IMR-90 (cell line): Measurements from ENCODE around the gene TEX2. TPM values are rescaled to one million over a fixed set of nuclear protein-coding genes. Genes with fewer than 3 reads are reported as not detected.

Experiments
- ATAC-seq: fragments of 200-7000 bp; cut with Tn5 transposase; 2 replicates; pipeline ENCODE4 v1.9.1; 2020; ENCODE audit warnings: low read depth, mild to moderate bottlenecking, moderate library complexity
- BruUV-seq: library from RNA; stranded (reverse); fragments of 400-500 nt; replicated peaks from 2 replicates; lab custom pipeline; 2021; lab: Mats Ljungman, UMichigan
- CTCF ChIA-PET: fragments of 300-600 bp; formaldehyde crosslinking; extraction: SDS; loops from one replicate; lab custom pipeline; 2021; ENCODE audit warnings: antibody characterized with exemption; lab: Yijun Ruan, JAX
- POLR2A ChIA-PET: fragments of 300-600 bp; sonication (Branson Sonifier 250); formaldehyde crosslinking; loops from one replicate; lab custom pipeline; 2022; ENCODE audit warnings: antibody characterized with exemption; ENCODE audit not compliant: unreplicated experiment; lab: Charles Lee
- DNase-seq: peaks from one replicate; pipeline ENCODE4 v3.0.0; 2013
- H2AFZ ChIP-seq: replicated peaks from 2 replicates; pipeline ENCODE3; 2013; ENCODE audit warnings: low read length, mild to moderate bottlenecking; ENCODE audit not compliant: poor library complexity
- H2AK5ac ChIP-seq: 2 replicates; pipeline ENCODE4 v1.6.1; 2013; ENCODE audit warnings: low read depth, low read length, inconsistent platforms
- H2AK9ac ChIP-seq: replicated peaks from 2 replicates; pipeline ENCODE3; 2013; ENCODE audit warnings: mild to moderate bottlenecking, low read depth, low read length, moderate library complexity; ENCODE audit not compliant: poor library complexity
- H2BK120ac ChIP-seq: 2 replicates; pipeline ENCODE4 v1.6.1; 2013; ENCODE audit warnings: low read depth, low read length, inconsistent platforms
- H2BK15ac ChIP-seq: 3 replicates; pipeline ENCODE4 v1.6.1; 2013; ENCODE audit warnings: low read depth, low read length, inconsistent platforms
- H2BK20ac ChIP-seq: 2 replicates; pipeline ENCODE4 v1.6.1; 2013; ENCODE audit warnings: low read depth, mild to moderate bottlenecking, inconsistent platforms, low read length, moderate library complexity
- H2BK5ac ChIP-seq: 2 replicates; pipeline ENCODE4 v1.6.1; 2013; ENCODE audit warnings: mild to moderate bottlenecking, low read depth, low read length, inconsistent platforms; ENCODE audit not compliant: poor library complexity, severe bottlenecking
- H3K14ac ChIP-seq: replicated peaks from 2 replicates; pipeline ENCODE4 v1.6.1; 2013; ENCODE audit warnings: low read depth, low read length, inconsistent platforms
- H3K18ac ChIP-seq: 2 replicates; pipeline ENCODE4 v1.6.1; 2013; ENCODE audit warnings: low read depth, low read length, control low read depth
- H3K23ac ChIP-seq: 2 replicates; pipeline ENCODE4 v1.6.1; 2013; ENCODE audit warnings: low read depth, low read length, inconsistent platforms
- H3K27ac ChIP-seq: 2 replicates; pipeline ENCODE4 v1.5.1; 2013; ENCODE audit warnings: mild to moderate bottlenecking, control low read depth, low read length; ENCODE audit not compliant: insufficient read depth
- H3K27me3 ChIP-seq: 2 replicates; pipeline ENCODE4 v1.6.1; 2013; ENCODE audit warnings: low read length; ENCODE audit not compliant: control insufficient read depth, insufficient read depth
- H3K36me3 ChIP-seq: 2 replicates; pipeline ENCODE4 v1.6.1; 2013; ENCODE audit warnings: low read length, mixed read lengths; ENCODE audit not compliant: control insufficient read depth, insufficient read depth
- H3K4ac ChIP-seq: 2 replicates; pipeline ENCODE4 v1.6.1; 2013; ENCODE audit warnings: low read depth, low read length, inconsistent platforms
- H3K4me1 ChIP-seq: 2 replicates; pipeline ENCODE4 v1.6.1; 2013; ENCODE audit warnings: low read length, mixed read lengths; ENCODE audit not compliant: control insufficient read depth, insufficient read depth
- H3K4me2 ChIP-seq: 2 replicates; pipeline ENCODE4 v1.6.1; 2013; ENCODE audit warnings: low read depth, mild to moderate bottlenecking, control low read depth, low read length, moderate library complexity
- H3K4me3 ChIP-seq: 2 replicates; pipeline ENCODE4 v1.5.1; 2013; ENCODE audit warnings: low read depth, mild to moderate bottlenecking, control low read depth, low read length, moderate library complexity; ENCODE audit not compliant: insufficient read depth
- H3K56ac ChIP-seq: 2 replicates; pipeline ENCODE4 v1.6.1; 2013; ENCODE audit warnings: low read length, inconsistent platforms; ENCODE audit not compliant: insufficient read depth; ENCODE audit errors: extremely low read depth
- H3K79me1 ChIP-seq, 2 experiments: 2 replicates each; pipeline ENCODE4 v1.6.1; 2013; ENCODE audit warnings: low read length in 2 of 2, inconsistent platforms in 1 of 2, low read depth in 1 of 2
- H3K9ac ChIP-seq: 2 replicates; pipeline ENCODE4 v1.6.1; 2013; ENCODE audit warnings: low read depth, low read length, control low read depth
- H3K9me1 ChIP-seq: 2 replicates; pipeline ENCODE4 v1.6.1; 2013; ENCODE audit warnings: low read length, inconsistent platforms; ENCODE audit not compliant: insufficient read depth
- H3K9me3 ChIP-seq: 2 replicates; pipeline ENCODE4 v1.6.1; 2013; ENCODE audit warnings: low read length; ENCODE audit not compliant: control insufficient read depth, insufficient read depth
- H4K20me1 ChIP-seq: 2 replicates; pipeline ENCODE4 v1.6.1; 2013; ENCODE audit warnings: low read length, inconsistent platforms; ENCODE audit not compliant: insufficient read depth
- H4K5ac ChIP-seq: 2 replicates; pipeline ENCODE4 v1.6.1; 2013; ENCODE audit warnings: mild to moderate bottlenecking, low read depth, low read length, control low read depth
- H4K8ac ChIP-seq, 2 experiments: 2 replicates each; pipeline ENCODE4 v1.6.1; 2013; ENCODE audit warnings: low read depth in 2 of 2, low read length in 2 of 2, control low read depth in 1 of 2, inconsistent platforms in 1 of 2
- H4K91ac ChIP-seq: 2 replicates; pipeline ENCODE4 v1.6.1; 2013; ENCODE audit warnings: low read depth, low read length, inconsistent platforms; ENCODE audit not compliant: insufficient read depth
- BHLHE40 ChIP-seq: fragments of 150-350 bp; IDR thresholded peaks from 2 replicates; pipeline ENCODE4 v1.6.1; 2016; ENCODE audit warnings: mild to moderate bottlenecking, low read depth, low read length
- CEBPB ChIP-seq: IDR thresholded peaks from 2 replicates; pipeline ENCODE4 v1.6.1; 2012; ENCODE audit warnings: low read depth, low read length, improper control_type of control experiment
- CHD1 ChIP-seq: IDR thresholded peaks from 2 replicates; pipeline ENCODE4 v1.6.1; 2012; ENCODE audit warnings: low read depth, low read length, improper control_type of control experiment
- ELK1 ChIP-seq: fragments of 150-350 bp; IDR thresholded peaks from 2 replicates; pipeline ENCODE4 v1.6.1; 2016; ENCODE audit warnings: low read depth, mild to moderate bottlenecking, low read length, moderate library complexity, borderline replicate concordance
- FOS ChIP-seq: fragments of 150-350 bp; IDR thresholded peaks from 2 replicates; pipeline ENCODE4 v1.6.1; 2016; ENCODE audit warnings: low read depth, low read length
- MAFK ChIP-seq: IDR thresholded peaks from 2 replicates; pipeline ENCODE4 v1.6.1; 2012; ENCODE audit warnings: low read depth, low read length, improper control_type of control experiment
- MAZ ChIP-seq: IDR thresholded peaks from 2 replicates; pipeline ENCODE4 v1.6.1; 2012; ENCODE audit warnings: low read depth, mild to moderate bottlenecking, low read length, improper control_type of control experiment, moderate library complexity, borderline replicate concordance
- MXI1 ChIP-seq: IDR thresholded peaks from 2 replicates; pipeline ENCODE4 v1.6.1; 2012; ENCODE audit warnings: low read depth, mild to moderate bottlenecking, low read length, moderate library complexity, borderline replicate concordance
- NFE2L2 ChIP-seq: fragments of 150-350 bp; IDR thresholded peaks from 2 replicates; pipeline ENCODE4 v1.6.1; 2016; ENCODE audit warnings: low read depth, mild to moderate bottlenecking, low read length
- POLR2A ChIP-seq: IDR thresholded peaks from 2 replicates; pipeline ENCODE4 v1.6.1; 2012; ENCODE audit warnings: mild to moderate bottlenecking, low read depth, low read length
- RAD21 ChIP-seq: IDR thresholded peaks from 2 replicates; pipeline ENCODE4 v1.6.1; 2012; ENCODE audit warnings: low read length, improper control_type of control experiment
- RCOR1 ChIP-seq: IDR thresholded peaks from 2 replicates; pipeline ENCODE4 v1.6.1; 2012; ENCODE audit warnings: mild to moderate bottlenecking, low read length, improper control_type of control experiment; ENCODE audit not compliant: insufficient replicate concordance
- RFX5 ChIP-seq: IDR thresholded peaks from 2 replicates; pipeline ENCODE4 v1.8.0; 2012; ENCODE audit warnings: low read depth, mild to moderate bottlenecking, low read length, moderate library complexity
- SMC3 ChIP-seq: fragments of 150-350 bp; IDR thresholded peaks from 2 replicates; pipeline ENCODE4 v1.6.1; 2016; ENCODE audit warnings: low read depth, mild to moderate bottlenecking, antibody characterized with exemption, low read length, moderate library complexity
- USF2 ChIP-seq: fragments of 150-350 bp; IDR thresholded peaks from 2 replicates; pipeline ENCODE4 v1.6.1; 2017; ENCODE audit warnings: mild to moderate bottlenecking, antibody characterized with exemption, low read length, low read depth
- WGBS, 2 experiments: methylation state at CpG; one replicate each; pipeline versions ENCODE4 v1.1.5 to v1.1.7; 2013; ENCODE audit warnings: missing lambda C conversion rate in 2 of 2; ENCODE audit not compliant: insufficient read length in 1 of 2; ENCODE audit errors: extremely low coverage in 2 of 2; 5-methylcytosine and 5-hydroxymethylcytosine counted together
- dilution Hi-C: fragments of 300-500 bp; cut with HindIII; formaldehyde crosslinking; loops from one replicate; pipeline ENCODE4 v1.14.3; 2018; ENCODE audit warnings: low sequenced_read_pairs; ENCODE audit not compliant: unreplicated experiment
- in situ Hi-C: fragments of 300-500 bp; cut with MboI; formaldehyde crosslinking; loops from 3 replicates; pipeline ENCODE4 v1.14.3; 2019; ENCODE audit warnings: low sequenced_read_pairs, inconsistent platforms, mixed read lengths
- intact Hi-C: fragments of 100-400 bp; cut with micrococcal nuclease; formaldehyde crosslinking; loops from 2 replicates; pipeline ENCODE4 v1.10.0; 2022
- polyA plus RNA-seq, 3 experiments: library from polyadenylated mRNA; depleted of rRNA; stranded (reverse); fragments of >200 nt; gene quantifications; 2 replicates each; pipeline ENCODE4 v1.2.3, GENCODE V29; 2012; ENCODE audit warnings: low replicate concordance in 1 of 3
- total RNA-seq: library from RNA; depleted of rRNA; stranded (reverse); fragments of >200 nt; gene quantifications from 2 replicates; pipeline ENCODE4 v1.2.3, GENCODE V29; 2012
- TF ChIP-seq, protein P1 (sequence below): conservative IDR thresholded peaks from 2 replicates; pipeline ENCODE4 v1.5.1; 2012; ENCODE audit warnings: mild to moderate bottlenecking, low read depth, low read length, improper control_type of control experiment

The TEX2 gene
- total and polyA plus RNA-seq, 2 of the 4 experiments (the other 2 are of a cell fraction), result 18.2 to 21.9 TPM

- dilution Hi-C loops (no loop called here), in situ Hi-C loops (loop anchor here (5.0 kb wide), 1 partner anchor 133 kb away; no protein-coding TSS in a partner anchor), intact Hi-C loops (no loop called here)
- H3K9ac ChIP-seq, result no peak overlapping the region
- DNase-seq (no peak), ATAC-seq (no peak)
- ChIA-PET CTCF (interaction anchor here (1.0 to 1.1 kb wide), 2 partner anchors 16 to 61 kb away, joined by 3 to 4 read pairs; no protein-coding TSS in a partner anchor), POLR2A (interaction anchor here (0.6 kb wide), 1 partner anchor 21 kb away, joined by 7 read pairs; no protein-coding TSS in a partner anchor)
- no peak overlapping the region for H2AFZ ChIP-seq
- H3K18ac ChIP-seq, result no peak overlapping the region
- peaks cover 7 to 29% of the 10 kb centered on the region in 2 experiments; a peak in 3 of 4 replicates for H3K79me1 ChIP-seq
- no peak overlapping the region for H3K23ac ChIP-seq
- H4K20me1 ChIP-seq, result peaks cover 24% of the 10 kb centered on the region
- H2AK9ac ChIP-seq, result no peak overlapping the region
- H3K56ac ChIP-seq, result no peak overlapping the region
- H2BK15ac ChIP-seq, result no peak overlapping the region
- TF ChIP-seq CEBPB (no peak), MAFK (no peak), BHLHE40 (no peak), SMC3 (no peak), NFE2L2 (no peak), RAD21 (no peak), CHD1 (no peak), ELK1 (no peak), MXI1 (no peak), RCOR1 (no peak), FOS (no peak), RFX5 (no peak), POLR2A (no peak), USF2 (no peak), MAZ (no peak)
- TF ChIP-seq, protein P1, sequence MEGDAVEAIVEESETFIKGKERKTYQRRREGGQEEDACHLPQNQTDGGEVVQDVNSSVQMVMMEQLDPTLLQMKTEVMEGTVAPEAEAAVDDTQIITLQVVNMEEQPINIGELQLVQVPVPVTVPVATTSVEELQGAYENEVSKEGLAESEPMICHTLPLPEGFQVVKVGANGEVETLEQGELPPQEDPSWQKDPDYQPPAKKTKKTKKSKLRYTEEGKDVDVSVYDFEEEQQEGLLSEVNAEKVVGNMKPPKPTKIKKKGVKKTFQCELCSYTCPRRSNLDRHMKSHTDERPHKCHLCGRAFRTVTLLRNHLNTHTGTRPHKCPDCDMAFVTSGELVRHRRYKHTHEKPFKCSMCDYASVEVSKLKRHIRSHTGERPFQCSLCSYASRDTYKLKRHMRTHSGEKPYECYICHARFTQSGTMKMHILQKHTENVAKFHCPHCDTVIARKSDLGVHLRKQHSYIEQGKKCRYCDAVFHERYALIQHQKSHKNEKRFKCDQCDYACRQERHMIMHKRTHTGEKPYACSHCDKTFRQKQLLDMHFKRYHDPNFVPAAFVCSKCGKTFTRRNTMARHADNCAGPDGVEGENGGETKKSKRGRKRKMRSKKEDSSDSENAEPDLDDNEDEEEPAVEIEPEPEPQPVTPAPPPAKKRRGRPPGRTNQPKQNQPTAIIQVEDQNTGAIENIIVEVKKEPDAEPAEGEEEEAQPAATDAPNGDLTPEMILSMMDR, result no peak
- H3K27ac ChIP-seq, result no peak overlapping the region
- no peak overlapping the region for H3K4me2 ChIP-seq
- H3K14ac ChIP-seq, result no peak overlapping the region
- BruUV-seq, result no TSS peak
- no peak overlapping the region for H3K4me3 ChIP-seq
- no peak overlapping the region for H2AK5ac ChIP-seq
- no peak overlapping the region for H4K5ac ChIP-seq
- WGBS, 2 experiments, result 100% methylated on average over 2 of the region's 6 CpGs; no CpG with 5 or more reads in 1 of the 2 experiments
- H3K27me3 ChIP-seq, result no peaks in the 10 kb centered on the region
- peaks cover 12% of the 10 kb centered on the region; the same call in 1 of the 2 replicates for H3K36me3 ChIP-seq
- H2BK120ac ChIP-seq, result no peak overlapping the region
- H3K4me1 ChIP-seq, result peaks cover 5% of the 10 kb centered on the region
- no peak overlapping the region for H2BK20ac ChIP-seq
- no peak overlapping the region for H4K91ac ChIP-seq
- H3K4ac ChIP-seq, result no peak overlapping the region
- no peak overlapping the region for H4K8ac ChIP-seq
- no peaks in the 10 kb centered on the region for H3K9me3 ChIP-seq
- H2BK5ac ChIP-seq, result no peak overlapping the region
- H3K9me1 ChIP-seq, result peaks cover 11% of the 10 kb centered on the region
Measured at GRCh38 chr17:64149196-64149595, 113.9 kb downstream of the TEX2 start.
